GM12891 (cell line): ENCODE data around the gene TMEM272.

Experiments
- DNase-seq: peaks from one replicate; pipeline ENCODE4 v3.0.0; 2011; ENCODE audit warnings: low spot score; ENCODE audit not compliant: insufficient read length
- FAIRE-seq: peaks from 2 replicates; lab custom pipeline; 2011; peaks lifted over from hg19 to GRCh38; lab: Jason Lieb, UNC
- PAX5 ChIP-seq: IDR thresholded peaks from 2 replicates; pipeline ENCODE4 v1.6.1; 2011; ENCODE audit warnings: low read length, moderate library complexity, mild to moderate bottlenecking; ENCODE audit not compliant: insufficient read depth, severe bottlenecking
- POLR2A ChIP-seq: IDR thresholded peaks from 2 replicates; pipeline ENCODE4 v1.6.1; 2011; ENCODE audit warnings: low read depth, low read length, control low read depth
- POLR2AphosphoS5 ChIP-seq: IDR thresholded peaks from 2 replicates; pipeline ENCODE4 v1.6.1; 2011; ENCODE audit warnings: low read depth, low read length, control low read depth
- POU2F2 ChIP-seq: IDR thresholded peaks from 2 replicates; pipeline ENCODE4 v1.6.1; 2011; ENCODE audit warnings: low read depth, mild to moderate bottlenecking, control low read depth, low read length, moderate library complexity
- SPI1 ChIP-seq: IDR thresholded peaks from 2 replicates; pipeline ENCODE4 v1.6.1; 2011; ENCODE audit warnings: low read depth, low read length, control low read depth
- TAF1 ChIP-seq: IDR thresholded peaks from 2 replicates; pipeline ENCODE4 v1.6.1; 2011; ENCODE audit warnings: low read depth, low read length, control low read depth

Gene TMEM272

GRCh38 chr13:51819544-51819943, 25.4 kb downstream of the TMEM272 start:
- FAIRE-seq: peak; percentile 62
- DNase-seq: no peak
- TF ChIP-seq POLR2AphosphoS5 (no peak), PAX5 (no peak), POU2F2 (no peak)

- FAIRE-seq: peak; percentile 61
- no peak for DNase-seq
- peak; percentile 52 for TF ChIP-seq SPI1
- TF ChIP-seq TAF1: no peak
Measured at GRCh38 chr13:51818781-51819511, 26.0 kb downstream of the TMEM272 start.

- FAIRE-seq (no peak), DNase-seq (no peak)
- TF ChIP-seq TAF1 (no peak), PAX5 (no peak), POU2F2 (no peak), POLR2A (no peak), SPI1 (no peak), POLR2AphosphoS5 (no peak)
Measured at GRCh38 chr13:51818276-51818675, 26.7 kb downstream of the TMEM272 start.

- TF ChIP-seq PAX5: no peak
- TF ChIP-seq POU2F2: no peak
- TF ChIP-seq POLR2AphosphoS5: no peak
- TF ChIP-seq TAF1: no peak
- TF ChIP-seq SPI1: no peak
- TF ChIP-seq POLR2A: no peak
- FAIRE-seq (no peak), DNase-seq (no peak)
Measured at GRCh38 chr13:51817717-51818116, 27.3 kb downstream of the TMEM272 start.

- FAIRE-seq (no peak), DNase-seq (no peak)
- TF ChIP-seq TAF1 (no peak), POU2F2 (no peak), POLR2A (no peak), SPI1 (no peak), PAX5 (no peak), POLR2AphosphoS5 (no peak)
Measured at GRCh38 chr13:51816604-51817249, 28.2 kb downstream of the TMEM272 start.

- no peak for DNase-seq
- no peak for TF ChIP-seq TAF1
- no peak for TF ChIP-seq SPI1
- no peak for TF ChIP-seq POLR2A
- TF ChIP-seq PAX5: no peak
- no peak for TF ChIP-seq POU2F2
- no peak for TF ChIP-seq POLR2AphosphoS5
- FAIRE-seq: no peak
Measured at GRCh38 chr13:51815848-51816247, 29.1 kb downstream of the TMEM272 start.

GRCh38 chr13:51814825-51815650, 29.9 kb downstream of the TMEM272 start:
- FAIRE-seq: peak; percentile 98
- TF ChIP-seq POU2F2: 0 out of 2 replicates have a peak, but pooled peaks have one; percentile 9
- no peak for TF ChIP-seq SPI1
- 0 out of 2 replicates have a peak, but pooled peaks have one; percentile 37 for TF ChIP-seq TAF1
- peak; percentile 62 for DNase-seq

DNA sequence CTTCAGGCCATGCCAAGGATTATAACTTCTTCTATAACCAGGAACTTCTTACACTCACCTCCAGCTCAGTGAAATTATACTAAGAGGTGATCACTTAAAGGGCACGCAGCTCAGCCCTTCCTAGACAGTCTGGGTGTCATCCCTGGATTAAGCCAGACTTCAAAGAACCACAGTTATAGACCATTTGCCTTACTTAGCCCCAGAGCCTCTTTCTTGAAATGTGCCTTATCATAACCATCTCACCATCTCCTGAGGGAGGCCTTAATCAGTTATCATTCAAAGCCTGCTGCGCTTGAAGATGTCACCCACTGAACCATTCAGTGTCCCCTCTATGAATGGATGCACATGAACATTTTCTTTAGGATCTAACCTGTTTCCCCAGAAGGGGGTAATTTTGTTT, 30.9 kb downstream of the TMEM272 start:
- no peak for FAIRE-seq
- no peak for TF ChIP-seq PAX5
- TF ChIP-seq TAF1: no peak
- TF ChIP-seq POLR2AphosphoS5: no peak
- TF ChIP-seq POU2F2: no peak
- TF ChIP-seq POLR2A: no peak
- no peak for TF ChIP-seq SPI1
- no peak for DNase-seq

DNA sequence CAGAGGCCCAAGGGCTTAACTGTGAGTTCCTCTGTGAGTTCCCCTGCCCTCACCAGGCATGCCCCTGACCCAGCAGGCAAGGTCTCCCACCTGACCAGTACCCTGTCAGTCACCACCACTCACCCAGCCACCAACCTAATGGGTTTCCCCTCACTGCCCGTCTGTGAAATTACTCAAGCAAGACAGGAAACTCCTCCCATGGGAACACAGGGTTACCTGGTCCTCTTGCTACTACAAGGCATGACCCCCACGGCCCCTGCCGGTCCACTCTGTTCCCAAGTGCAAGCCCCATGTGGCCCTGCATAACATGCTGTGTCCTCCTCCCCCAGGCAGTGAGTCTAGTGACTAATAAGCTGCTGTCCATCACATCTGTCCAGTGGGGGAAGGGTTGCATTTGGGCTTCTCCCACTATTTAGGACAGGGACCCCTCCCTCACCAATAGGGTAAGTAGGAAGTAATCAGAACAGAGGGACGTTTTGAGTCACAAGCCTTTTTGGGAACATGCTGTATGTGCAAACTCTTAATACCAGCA, 33.0 kb downstream of the TMEM272 start:
- no peak for FAIRE-seq

GRCh38 chr13:51811046-51811445, 33.9 kb downstream of the TMEM272 start:
- FAIRE-seq: no peak
- TF ChIP-seq TAF1 (no peak), PAX5 (no peak), POLR2A (no peak), POLR2AphosphoS5 (no peak), SPI1 (no peak), POU2F2 (no peak)
- DNase-seq: no peak

More for the DNA sequence above, 33.0 kb downstream of the TMEM272 start:
- TF ChIP-seq POLR2A: no peak
- no peak for DNase-seq
